HG03064 (cell line): Measurements from ENCODE around the gene SYK.

Source experiments
- ATAC-seq: cut with Tn5 transposase; IDR thresholded peaks from one replicate; pipeline ENCODE4 v1.9.1; 2021; ENCODE audit warnings: low read depth; ENCODE audit not compliant: unreplicated experiment

Gene SYK

DNA sequence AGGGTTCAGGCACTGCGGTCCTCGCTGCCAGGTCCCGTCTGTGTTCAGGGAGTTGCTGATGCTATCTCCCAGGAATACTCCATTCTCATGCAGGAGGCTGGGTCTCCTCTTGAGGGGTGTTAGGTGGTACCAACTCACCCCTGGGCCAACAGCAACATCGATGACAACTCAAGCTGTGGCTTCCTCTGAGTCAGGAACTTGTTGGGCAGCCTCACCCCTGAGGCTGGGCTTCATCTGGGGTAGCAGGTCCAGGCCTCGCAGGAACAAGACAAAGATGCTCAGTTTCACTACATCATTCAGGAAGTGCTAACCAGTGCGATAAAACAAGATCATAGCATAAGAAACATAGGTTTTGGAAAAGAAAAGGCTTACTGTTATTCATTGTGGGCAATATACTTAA lies 125.9 kb downstream of the SYK start:
- no peak for ATAC-seq

- ATAC-seq: no peak
Measured at GRCh38 chr9:90929626-90930025, 128.0 kb downstream of the SYK start.

DNA sequence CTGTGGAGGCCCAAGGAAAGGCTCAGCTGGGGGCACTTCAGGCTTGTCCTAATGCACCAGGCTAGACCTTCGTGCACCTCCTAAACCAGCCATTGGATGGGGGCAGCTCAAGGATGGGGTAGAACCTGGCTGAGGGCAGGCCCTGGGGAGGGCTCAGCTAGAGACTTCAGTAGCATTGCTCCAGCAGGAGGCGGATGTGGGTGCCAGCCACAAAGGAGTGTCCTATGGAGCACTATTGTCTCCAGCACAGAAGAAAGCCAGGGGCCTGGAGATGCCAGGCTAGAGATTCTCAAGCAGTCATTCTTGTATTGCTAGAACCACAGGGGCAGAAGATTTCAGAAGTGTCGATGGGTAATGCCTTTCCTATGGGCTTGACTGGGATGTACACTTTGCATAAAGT lies 131.8 kb downstream of the SYK start:
- ATAC-seq: no peak

- no peak for ATAC-seq
Measured at GRCh38 chr9:90939351-90939750, 137.7 kb downstream of the SYK start.

- no peak for ATAC-seq
Measured at GRCh38 chr9:90940280-90940679, 138.7 kb downstream of the SYK start.

DNA sequence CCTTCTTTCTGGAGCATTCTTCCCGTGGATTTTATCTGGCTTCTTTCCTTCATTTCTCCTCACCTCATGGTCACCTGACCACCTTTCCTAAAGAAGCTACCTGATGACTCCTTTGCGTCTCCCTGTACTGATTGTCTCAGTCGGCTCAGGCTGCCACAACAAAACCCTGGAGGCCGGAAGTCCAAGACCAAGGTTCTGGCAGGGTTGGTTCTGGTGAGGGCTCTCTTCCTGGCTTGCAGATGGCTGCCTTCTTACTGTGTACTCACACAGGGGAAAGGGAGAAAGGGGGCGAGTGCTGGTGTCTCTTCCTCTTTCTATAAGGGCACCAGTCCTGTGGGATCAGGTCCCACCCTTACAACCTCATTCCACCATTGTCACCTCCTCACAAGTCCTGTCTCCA lies 140.0 kb downstream of the SYK start:
- ATAC-seq: no peak

DNA sequence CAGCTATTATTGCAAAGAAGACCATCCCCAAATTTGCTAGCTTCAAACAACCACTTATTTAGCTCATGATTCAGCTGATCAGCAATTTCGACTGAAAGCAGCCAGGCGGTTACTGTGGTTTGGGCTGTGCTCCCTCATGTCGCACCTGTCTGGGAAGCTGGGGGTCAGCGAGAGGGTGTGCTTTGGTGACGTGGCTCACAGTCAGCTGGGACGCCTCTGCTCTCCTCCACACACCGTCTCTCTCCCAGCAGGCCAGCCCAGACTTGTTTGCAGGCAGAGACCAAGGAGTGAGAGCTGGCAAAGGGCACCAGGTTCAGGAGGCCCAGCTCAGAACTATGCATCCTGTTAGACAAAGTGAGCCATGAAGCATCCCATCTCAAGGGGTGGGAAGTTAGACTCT lies 140.9 kb downstream of the SYK start:
- ATAC-seq: no peak

DNA sequence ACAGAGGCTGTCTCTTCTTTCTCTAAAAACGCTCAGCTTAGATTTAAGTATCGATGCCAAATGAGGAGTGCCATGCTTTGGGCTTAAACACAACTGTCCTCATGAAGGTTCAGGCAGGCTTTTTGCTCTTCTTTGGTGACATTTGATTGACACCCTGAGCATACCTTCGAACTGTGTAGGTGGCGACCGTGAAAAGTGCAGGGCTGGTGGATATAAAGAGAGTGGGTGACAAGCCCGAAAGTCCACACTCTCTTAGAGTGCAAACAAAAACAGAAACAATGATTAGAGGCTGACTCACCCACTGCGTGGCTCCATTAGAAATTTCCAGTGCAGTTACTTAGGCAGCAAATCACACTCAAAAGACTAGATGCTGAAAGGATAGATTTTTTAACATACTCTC lies 141.7 kb downstream of the SYK start:
- ATAC-seq: no peak

DNA sequence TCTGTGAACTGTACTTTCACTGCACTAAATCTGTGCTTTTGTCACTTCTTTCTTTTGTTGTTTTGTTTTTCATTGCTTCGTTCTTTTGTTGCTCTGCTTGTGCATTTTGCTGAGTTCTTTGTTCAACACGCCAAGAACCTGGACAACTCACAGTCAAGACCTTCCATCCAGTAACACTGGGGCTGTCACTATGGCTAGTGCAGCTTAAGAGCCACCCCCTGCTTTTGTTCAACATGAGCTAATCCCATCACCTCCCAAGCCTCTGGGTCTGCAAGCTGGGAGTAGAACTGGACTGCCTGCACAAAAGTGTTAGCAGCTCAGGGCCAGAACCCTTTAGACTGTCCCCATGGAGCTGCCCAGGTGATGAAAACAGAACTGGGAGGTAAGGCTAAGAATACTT lies 143.7 kb downstream of the SYK start:
- ATAC-seq: no peak

GRCh38 chr9:90946982-90947381 lies 145.4 kb downstream of the SYK start:
- ATAC-seq: no peak
